ENCODE data around the gene PLBD1. TPM values are rescaled to one million over a fixed set of nuclear protein-coding genes. Genes with fewer than 3 reads are reported as not detected.

The PLBD1 gene
- total RNA-seq, 1 experiment from 2014 or later = 0.30 TPM

GRCh38 chr12:14591719-14592118, 24.0 kb upstream of the PLBD1 start (continued):
- TF ChIP-seq, protein P1, sequence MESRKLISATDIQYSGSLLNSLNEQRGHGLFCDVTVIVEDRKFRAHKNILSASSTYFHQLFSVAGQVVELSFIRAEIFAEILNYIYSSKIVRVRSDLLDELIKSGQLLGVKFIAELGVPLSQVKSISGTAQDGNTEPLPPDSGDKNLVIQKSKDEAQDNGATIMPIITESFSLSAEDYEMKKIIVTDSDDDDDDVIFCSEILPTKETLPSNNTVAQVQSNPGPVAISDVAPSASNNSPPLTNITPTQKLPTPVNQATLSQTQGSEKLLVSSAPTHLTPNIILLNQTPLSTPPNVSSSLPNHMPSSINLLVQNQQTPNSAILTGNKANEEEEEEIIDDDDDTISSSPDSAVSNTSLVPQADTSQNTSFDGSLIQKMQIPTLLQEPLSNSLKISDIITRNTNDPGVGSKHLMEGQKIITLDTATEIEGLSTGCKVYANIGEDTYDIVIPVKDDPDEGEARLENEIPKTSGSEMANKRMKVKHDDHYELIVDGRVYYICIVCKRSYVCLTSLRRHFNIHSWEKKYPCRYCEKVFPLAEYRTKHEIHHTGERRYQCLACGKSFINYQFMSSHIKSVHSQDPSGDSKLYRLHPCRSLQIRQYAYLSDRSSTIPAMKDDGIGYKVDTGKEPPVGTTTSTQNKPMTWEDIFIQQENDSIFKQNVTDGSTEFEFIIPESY (IDR thresholded peaks at IDR 0.05; ENCODE audit: extremely low read depth, insufficient replicate concordance, low read length) = no peak
- TF ChIP-seq ATF3 (IDR thresholded peaks at IDR 0.05) (no peak), EZH2 (IDR thresholded peaks at IDR 0.05) (no peak), POLR2A (IDR thresholded peaks at IDR 0.05; ENCODE audit: borderline replicate concordance, extremely low read depth, insufficient read depth, insufficient read length) (no peak)

DNA sequence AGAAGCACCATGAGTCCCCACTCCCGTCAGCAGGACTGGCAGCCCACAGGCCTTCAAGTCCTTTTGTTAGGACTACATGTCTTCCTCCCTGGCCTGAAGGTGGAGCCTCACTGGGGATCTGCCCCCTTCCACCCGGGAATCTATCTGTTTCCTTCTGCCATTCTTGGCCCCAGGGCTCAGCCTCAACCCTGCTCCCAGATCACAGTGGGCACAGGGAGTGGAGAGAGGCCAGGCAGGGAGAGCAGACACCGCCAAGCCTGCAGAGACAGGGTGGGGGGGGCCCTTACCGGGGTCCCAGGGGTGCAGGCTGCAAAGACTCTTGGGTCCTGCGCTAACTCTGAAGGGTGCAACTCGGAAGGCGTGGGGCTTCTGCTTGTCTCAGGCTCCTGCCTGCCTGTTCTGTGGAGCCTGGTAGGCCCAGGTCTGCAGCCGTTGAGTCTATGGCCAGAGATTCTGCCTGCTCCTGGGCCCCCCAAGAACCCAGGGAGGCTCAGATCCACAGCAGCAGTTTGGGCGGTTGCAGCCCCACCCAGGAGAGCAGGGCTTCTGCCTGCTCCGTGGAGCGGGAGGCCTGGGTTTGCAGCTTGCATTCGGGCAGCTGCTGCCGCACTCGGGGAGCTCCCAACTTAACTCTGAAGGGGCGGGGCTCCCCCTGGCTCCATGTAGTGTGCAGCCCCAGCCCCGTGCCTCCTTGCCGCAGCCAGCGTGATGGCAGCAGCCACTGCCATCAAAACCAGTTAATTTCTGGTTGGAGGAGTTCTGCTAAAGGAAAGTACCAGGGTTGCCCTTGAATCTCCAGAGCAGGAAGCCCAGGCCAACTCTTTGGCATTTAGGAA, 21.7 kb upstream of the PLBD1 start:
- Histone ChIP-seq H3K79me2 (ENCODE audit: insufficient read depth, low read length) (no peaks in the 10 kb centered on the region), H3K27me3 (ENCODE audit: insufficient read depth, low read length) (no peaks in the 10 kb centered on the region), H3K9ac (ENCODE audit: low read length) (no peak overlapping the region), H4K20me1 (ENCODE audit: insufficient read depth) (no peaks in the 10 kb centered on the region), H3K4me3 (replicated peaks in 1 of 2; ENCODE audit: low read depth in 1 of 2, low read length in 2 of 2) (no peak overlapping the region), H3K4me1 (ENCODE audit: control insufficient read depth in 1 of 2, insufficient read depth in 2 of 2, low read length in 2 of 2) (no peaks in the 10 kb centered on the region), H3K4me2 (ENCODE audit: low read length) (no peak overlapping the region), H3K36me3 (ENCODE audit: control insufficient read depth in 1 of 2, insufficient read depth in 2 of 2, low read length in 2 of 2) (no peaks in the 10 kb centered on the region), H3K9me3 (ENCODE audit: control insufficient read depth in 1 of 2, insufficient read depth in 1 of 2, low read depth in 1 of 2, low read length in 2 of 2) (no peaks in the 10 kb centered on the region), H3K9me2 (ENCODE audit: insufficient read depth) (no peaks in the 10 kb centered on the region), H2AFZ (ENCODE audit: low read depth, low read length, poor library complexity, severe bottlenecking) (no peak overlapping the region), H3K27ac (ENCODE audit: low read depth, low read length) (no peak overlapping the region)
- TF ChIP-seq ZFX (IDR thresholded peaks at IDR 0.05) = no peak
- intact Hi-C loops (cut with micrococcal nuclease) = no loop called here
- ChIA-PET POLR2A (no interaction called here), RAD21 (ENCODE audit: low non-redundant PET in 1 of 2, low total read pairs in 2 of 2, uncharacterized antibody in 2 of 2, unreplicated experiment in 2 of 2) (no interaction called here), CTCF (no interaction called here)
- DNase-seq (ENCODE audit: low read depth, low spot score) = no peak
- no peak for ATAC-seq
- no TSS peak for BruUV-seq (replicated peaks)
